Endometrial microvascular endothelial cells (primary cell): Measurements from ENCODE around the gene HCN4. TPM values are rescaled to one million over a fixed set of nuclear protein-coding genes. Genes with fewer than 3 reads are reported as not detected.

ENCODE experiments used
- in situ Hi-C: cut with HindIII; loops from 2 replicates; pipeline ENCODE4 v1.10.0; 2017; ENCODE audit warnings: low sequenced_read_pairs, low pct_unique_long_range_greater_than_20kb; ENCODE audit errors: inconsistent ontology term
- total RNA-seq: library from RNA; depleted of rRNA; stranded (reverse); fragments of >200 nt; gene quantifications from one replicate; pipeline ENCODE4 v1.2.3, GENCODE V29; 2015; ENCODE audit errors: inconsistent ontology term

HCN4 gene
- total RNA-seq, 1 donor from 2014 or later, result not detected

DNA sequence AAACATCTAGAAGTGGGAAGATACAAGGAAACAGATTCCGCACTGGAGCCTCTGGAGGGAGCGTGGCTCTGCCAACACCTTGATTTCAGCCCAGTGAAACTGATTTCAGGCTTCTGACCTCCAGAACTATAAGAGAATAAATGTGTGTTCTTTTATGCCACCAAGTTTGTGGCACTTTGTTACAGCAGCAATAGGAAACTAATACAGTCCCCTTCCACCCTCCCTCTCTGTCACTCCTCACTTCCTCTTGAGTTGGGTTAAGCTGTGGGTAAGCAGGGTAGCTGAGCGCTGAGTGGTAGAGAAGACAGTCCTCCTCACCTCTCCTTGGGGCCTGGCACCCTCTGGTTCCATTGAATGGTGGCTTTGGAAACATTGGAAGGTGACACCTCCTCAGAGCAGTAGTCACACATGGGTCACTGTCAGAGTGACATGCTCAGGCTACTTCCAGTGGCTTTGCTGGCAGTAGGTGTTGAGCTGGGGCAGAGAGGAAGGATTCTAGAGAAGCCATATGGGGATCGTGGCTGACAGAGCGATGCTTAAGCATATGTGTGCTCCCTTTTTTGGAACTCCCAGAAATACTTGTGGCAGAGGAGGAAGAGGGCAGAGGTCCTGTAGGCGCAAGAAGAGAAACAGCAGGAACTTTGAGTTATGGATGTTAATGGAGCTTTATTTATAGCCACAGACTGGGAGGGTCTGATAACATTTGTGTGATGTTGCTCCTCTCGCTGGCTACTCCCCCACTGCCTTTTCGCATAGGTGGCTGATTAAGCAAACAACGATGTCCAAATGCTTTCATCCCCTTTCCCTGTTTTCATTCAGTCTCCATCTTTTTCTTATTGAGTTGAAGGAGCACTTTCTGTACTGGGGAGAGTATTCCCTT is 14.8 kb upstream of the HCN4 start:
- in situ Hi-C loops, result no loop called here

DNA sequence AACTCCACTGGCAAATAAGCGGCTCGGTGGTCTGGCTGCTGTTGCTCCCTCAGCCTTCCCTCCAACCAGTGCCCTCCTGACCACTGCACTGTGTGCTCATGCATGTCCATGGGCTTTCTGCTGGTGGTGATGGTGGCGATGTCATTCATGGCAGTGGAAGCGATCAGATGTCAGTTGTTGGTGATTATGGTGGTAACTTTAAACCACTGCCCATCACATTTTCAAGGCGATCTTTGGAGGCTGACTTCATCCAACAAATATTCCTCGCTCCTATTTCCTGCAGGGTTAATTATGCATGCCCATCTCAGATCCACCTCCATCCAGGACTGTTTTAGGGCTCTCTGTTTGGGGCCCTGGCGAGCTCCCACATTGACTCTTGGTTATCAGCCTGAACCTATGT is 13.4 kb upstream of the HCN4 start:
- in situ Hi-C loops, result no loop called here

DNA sequence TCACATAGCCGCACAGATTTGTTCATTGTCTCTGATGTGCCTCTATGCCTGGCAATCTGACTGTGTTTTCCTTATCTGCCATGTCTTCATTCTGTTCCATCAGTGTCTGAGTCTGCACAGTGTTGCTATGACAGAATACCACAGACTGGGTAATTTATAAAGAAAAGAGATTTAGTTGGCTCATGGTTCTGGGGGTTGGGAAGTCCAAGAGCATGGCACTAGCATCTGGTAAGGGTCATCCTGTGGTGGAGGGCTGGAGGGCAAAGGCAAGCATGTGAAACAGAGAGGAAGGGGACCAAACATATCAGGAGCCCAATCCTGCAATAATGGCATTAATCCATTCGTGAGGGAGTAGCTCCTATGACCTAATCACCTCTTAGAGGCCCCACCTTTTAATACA is 11.9 kb upstream of the HCN4 start:
- in situ Hi-C loops, result no loop called here

DNA sequence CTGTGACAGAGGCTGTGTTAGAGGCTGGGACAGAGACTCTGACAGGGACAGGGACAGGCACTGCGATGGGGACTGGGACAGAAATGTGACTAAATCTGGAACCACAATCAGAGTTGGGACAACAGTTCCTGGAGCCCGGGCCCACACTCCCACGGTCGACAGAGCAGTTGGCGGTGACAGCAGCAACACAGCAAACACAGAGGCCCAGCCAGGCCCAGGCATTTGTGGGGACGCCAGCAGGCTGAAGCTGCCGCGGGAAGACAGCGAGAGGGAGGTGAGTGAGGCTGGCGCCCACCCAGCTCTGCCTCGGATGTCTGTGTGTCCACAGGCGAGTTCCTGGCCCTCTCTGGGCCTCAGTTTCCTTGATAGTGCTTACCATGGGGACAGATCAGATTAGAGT is 9.3 kb upstream of the HCN4 start:
- in situ Hi-C loops, result no loop called here

DNA sequence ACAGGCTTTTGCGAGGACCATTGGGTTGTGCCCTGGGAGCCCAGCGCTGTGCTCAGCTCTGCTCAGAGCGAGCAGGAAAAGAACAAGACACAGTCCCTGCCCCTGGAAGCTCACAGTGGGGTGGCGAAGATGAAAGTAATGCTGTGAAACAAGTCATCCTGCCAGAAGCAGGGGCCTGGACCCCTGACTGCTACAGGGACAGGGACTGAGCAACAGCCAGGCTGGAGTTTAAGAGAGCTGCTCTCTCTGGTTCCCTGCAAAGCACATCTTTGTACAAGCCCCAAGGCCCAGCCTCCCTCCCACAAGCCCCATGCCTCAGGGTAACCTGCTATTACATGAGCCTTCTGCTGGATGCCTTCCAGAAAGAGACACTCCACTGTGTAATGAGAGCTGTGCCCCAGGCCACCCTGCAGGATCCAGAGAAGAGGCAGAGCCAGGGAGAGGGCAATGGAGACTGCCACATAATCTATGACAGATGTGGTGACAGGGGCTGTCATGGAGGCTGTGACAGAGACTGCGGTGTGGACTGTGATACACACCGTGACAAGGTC is 7.1 kb upstream of the HCN4 start:
- in situ Hi-C loops, result no loop called here

DNA sequence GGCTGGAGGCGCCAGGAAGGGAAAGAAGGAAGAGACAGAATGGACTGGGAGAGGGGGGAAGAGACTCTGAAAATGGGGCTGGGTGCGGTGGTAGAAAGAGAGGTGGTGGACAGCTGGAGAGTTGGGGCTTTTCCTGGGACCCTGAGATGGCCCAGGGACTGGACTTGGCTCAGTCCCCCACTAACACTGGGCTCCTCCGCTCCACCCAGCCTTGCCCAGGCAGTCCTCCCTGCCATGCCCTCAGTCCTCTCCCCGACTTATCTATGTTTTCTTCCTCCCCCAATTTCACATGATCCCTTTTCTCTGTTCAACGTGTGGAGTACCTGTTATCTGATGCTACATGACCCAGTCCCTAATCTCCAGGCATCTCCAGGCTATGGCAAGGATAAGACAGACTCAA is 6.3 kb upstream of the HCN4 start:
- in situ Hi-C loops, result no loop called here

DNA sequence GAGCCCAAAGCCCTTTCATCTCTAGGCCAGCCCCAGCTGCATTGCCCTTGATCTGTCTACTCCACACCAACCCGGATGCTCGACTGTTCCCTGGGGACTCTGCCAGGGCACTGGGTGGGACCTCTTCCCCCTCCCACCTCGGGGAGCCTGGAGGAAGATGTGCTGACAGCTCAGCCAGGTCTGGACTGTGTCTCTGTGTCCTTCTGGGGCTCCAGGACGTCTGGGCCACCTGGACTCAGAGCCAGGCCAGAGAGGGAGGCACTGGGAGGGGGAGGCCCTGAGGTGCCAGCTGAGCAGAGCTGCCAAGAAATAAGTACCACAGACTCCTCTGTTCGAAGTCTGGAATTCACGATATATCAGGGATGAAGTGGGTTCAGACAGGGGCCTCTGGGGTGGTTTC is 5.8 kb upstream of the HCN4 start:
- in situ Hi-C loops, result no loop called here

DNA sequence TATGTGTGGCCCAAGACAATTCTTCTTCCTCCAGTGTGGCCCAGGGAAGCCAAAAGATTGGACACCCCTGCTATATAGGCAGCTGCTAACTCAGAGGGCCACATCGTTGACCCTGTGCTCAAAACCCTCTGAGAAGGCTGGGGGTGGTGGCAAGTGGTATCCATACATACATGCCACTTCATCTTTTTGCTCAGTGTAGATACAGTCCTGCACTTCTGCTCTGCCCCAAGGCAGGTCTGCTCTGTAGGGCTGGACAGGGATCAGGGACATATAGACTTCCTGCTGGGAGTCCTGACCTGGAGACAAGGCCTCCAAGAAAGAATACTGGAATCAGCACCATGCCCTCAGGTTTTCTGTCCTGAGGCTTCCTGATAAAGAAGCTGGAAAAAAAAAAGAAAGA is 4.5 kb upstream of the HCN4 start:
- in situ Hi-C loops, result no loop called here

GRCh38 chr15:73371812-73372211 is 3.1 kb upstream of the HCN4 start:
- in situ Hi-C loops, result no loop called here

DNA sequence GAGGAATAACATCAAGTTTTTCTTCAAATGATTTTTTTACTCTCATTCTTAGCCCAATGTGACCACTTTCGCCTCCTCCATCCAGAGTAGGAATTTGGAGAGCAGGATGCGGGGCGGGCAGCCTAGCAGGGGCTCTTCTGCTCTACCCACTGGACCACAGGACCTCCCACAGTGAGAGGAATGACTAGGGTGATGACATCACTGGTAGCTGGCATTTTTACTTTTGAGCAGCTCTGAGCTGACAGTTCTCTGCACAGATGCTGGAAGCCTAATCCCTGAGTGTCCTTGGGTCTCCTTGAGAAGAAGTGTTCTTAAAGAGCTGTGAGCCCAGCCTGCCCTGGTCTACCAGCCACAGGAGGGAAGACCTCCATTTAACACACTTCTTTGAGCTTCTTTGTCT is 1.4 kb upstream of the HCN4 start:
- in situ Hi-C loops, result no loop called here

GRCh38 chr15:73369154-73369694 is 466 bp upstream of the HCN4 start:
- in situ Hi-C loops, result no loop called here

DNA sequence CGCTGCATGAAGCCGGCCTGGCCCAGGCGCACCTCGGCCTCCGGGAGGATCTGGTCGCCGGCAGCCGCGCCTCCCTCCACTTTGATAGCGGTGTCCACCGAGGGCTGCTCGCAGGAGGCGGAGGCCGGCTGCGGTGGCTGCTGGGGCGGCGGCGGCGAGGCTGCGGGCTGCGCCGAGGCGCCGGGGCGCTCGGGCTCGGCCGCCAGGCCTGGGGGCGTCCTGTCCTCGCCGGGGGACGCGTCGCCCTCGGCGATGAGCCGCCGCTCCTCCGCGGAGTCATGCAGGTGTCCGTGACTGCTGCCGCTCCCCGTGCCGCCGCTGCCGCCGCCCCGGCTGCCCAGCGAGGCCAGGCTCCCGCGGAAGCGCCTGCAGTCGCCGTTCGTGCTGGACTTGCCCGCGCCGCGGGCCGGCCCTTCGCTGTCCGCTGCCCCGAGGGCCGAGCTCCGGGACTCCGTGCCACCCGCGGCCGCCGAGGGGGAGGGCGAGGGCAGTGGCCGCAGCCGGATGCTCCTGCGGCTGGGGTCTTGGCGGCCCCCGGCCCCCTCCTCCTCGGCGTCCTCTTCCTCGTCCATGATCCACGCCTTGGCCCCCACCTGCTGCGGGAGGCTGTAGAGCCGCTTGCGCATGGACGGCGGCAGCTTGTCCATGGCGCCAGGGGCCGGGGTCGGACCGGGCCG is 996 bp downstream of the HCN4 start:
- in situ Hi-C loops, result no loop called here

GRCh38 chr15:73366766-73367623 is 1.8 kb downstream of the HCN4 start:
- in situ Hi-C loops, result no loop called here

DNA sequence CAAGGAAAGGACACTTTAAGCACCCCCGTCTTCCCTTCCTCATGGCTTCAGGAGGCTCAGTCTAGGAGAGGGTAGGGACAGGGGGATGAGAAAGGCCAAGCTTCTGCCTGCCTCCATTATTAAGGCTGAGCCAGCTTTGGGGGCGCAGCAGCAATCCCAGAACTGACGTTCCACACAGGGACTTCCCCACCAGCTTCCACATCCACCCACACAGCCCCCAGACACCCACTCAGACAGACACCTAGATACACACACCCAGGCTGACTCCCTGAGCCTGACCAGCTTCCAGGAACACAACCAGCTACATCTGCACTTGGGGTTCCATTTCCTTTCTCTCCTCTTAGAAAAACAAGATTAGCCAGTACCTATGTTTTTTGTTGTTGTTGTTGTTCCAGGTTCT is 4.7 kb downstream of the HCN4 start:
- in situ Hi-C loops, result no loop called here

GRCh38 chr15:73362900-73363299 is 5.9 kb downstream of the HCN4 start:
- in situ Hi-C loops, result no loop called here

- in situ Hi-C loops, result no loop called here
These were observed 7.4 kb downstream of the HCN4 start for GRCh38 chr15:73361337-73361736.

DNA sequence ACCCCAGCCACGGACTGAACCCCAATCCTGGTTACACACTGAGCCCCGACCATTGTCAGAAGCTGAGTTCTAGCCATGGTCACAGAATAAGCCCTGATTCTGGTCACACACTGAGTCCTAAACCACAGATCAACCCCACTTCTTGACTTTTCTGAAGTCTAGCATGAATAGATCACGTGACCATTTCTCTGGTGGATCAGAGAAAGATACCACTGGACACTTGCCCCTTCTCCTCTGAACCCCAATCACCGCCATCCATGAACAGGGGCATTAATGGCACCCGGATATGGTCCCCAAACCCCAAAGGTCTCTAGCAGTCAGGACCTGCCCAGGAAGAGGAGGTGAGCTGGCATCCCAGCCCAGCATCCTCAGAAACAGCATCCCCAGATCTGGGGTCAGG is 9.1 kb downstream of the HCN4 start:
- in situ Hi-C loops, result no loop called here

DNA sequence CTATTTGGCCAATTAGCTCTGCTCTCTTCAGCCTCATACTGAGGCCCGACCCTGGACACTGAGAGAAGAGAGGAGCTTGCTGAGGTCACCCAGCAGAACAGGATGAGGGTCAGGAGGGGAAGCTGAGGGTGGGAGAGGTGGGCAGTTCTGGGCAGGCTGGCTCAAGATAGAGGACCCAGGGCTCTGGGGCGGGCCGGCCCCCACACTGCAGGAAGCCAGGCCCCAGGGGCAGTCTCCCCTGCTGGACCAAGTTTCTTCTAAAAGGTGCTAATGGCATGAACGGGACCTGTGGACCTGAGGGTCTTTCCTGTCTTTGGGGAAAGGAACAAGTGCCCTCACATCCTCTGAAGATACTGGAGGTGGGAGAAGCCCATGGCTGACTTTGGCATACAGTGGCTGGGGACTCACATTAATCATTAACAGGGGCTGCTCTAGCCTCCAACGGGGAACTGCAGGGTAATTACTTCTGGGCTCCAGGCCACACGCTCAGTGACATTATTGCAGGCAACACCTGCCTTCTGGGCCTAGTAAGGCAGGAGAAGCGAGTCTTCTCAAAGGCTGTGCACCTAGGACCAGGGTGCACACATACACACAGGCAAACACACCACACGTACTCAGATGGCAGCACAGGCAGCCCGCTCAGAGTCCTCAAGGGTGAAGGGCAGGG is 10.6 kb downstream of the HCN4 start:
- in situ Hi-C loops, result no loop called here
